ENCODE results near the gene EID3. TPM values are rescaled to one million over a fixed set of nuclear protein-coding genes. Genes with fewer than 3 reads are reported as not detected.

Gene EID3
- total and polyA plus RNA-seq, 9 of the 15 experiments (the other 6 are each of a cell fraction or from before 2014, with no cell fraction given) = 0.07 to 3.5 (median 0.42) TPM

GRCh38 chr12:104263026-104263425 is 40.5 kb upstream of the EID3 start:
- no peak overlapping the region for H3K4me2 ChIP-seq (ENCODE audit: insufficient read depth, low read length)
- no peaks in the 10 kb centered on the region for H3K9me3 ChIP-seq (replicated peaks; ENCODE audit: control insufficient read depth, insufficient read depth, low read depth, low read length)
- in situ Hi-C loops (cut with MboI) = no loop called here
- DNase-seq (ENCODE audit: extremely low read depth in 1 of 4, low spot score in 3 of 4) (no peak), FAIRE-seq (no peak), ATAC-seq (no peak)
- no peak overlapping the region for H3K9ac ChIP-seq (ENCODE audit: insufficient read depth in 1 of 2, low read depth in 2 of 2, low read length in 2 of 2)
- BruUV-seq (replicated peaks) = no TSS peak
- H3K79me2 ChIP-seq (ENCODE audit: control insufficient read depth, insufficient read depth, low read length) = no peaks in the 10 kb centered on the region
- H3K27me3 ChIP-seq (ENCODE audit: control insufficient read depth in 2 of 2, insufficient read depth in 2 of 2, low read length in 2 of 2) = no peaks in the 10 kb centered on the region
- 12% methylated on average over 4 of the region's 4 CpGs for WGBS (ENCODE audit: insufficient coverage, low coverage, missing lambda C conversion rate)
- intact Hi-C loops (cut with micrococcal nuclease) = no loop called here
- no peaks in the 10 kb centered on the region for H3K9me1 ChIP-seq (ENCODE audit: control insufficient read depth, insufficient read depth, low read length)
- no peak overlapping the region for H3K4me3 ChIP-seq
- TF ChIP-seq ETS2 (tag; IDR thresholded peaks at IDR 0.05; ENCODE audit: borderline replicate concordance, poor library complexity, severe bottlenecking) = no peak
- TF ChIP-seq CHD2 (IDR thresholded peaks at IDR 0.05; ENCODE audit: low read depth, low read length) = no peak
- no peak for TF ChIP-seq CGGBP1 (CRISPR knock-in tag; IDR thresholded peaks at IDR 0.05)
- no peak for TF ChIP-seq ARHGAP35 (IDR thresholded peaks at IDR 0.05; ENCODE audit: partially characterized antibody)
- no peak for TF ChIP-seq ZNF79 (CRISPR knock-in tag; IDR thresholded peaks at IDR 0.05; ENCODE audit: low read depth)
- TF ChIP-seq RREB1 (CRISPR knock-in tag; IDR thresholded peaks at IDR 0.05) = no peak
- TF ChIP-seq ZNF586 (CRISPR knock-in tag; conservative IDR thresholded peaks at IDR 0.05) = no peak
- no peak for TF ChIP-seq ZNF57 (CRISPR knock-in tag; IDR thresholded peaks at IDR 0.05)
- TF ChIP-seq, protein P1, sequence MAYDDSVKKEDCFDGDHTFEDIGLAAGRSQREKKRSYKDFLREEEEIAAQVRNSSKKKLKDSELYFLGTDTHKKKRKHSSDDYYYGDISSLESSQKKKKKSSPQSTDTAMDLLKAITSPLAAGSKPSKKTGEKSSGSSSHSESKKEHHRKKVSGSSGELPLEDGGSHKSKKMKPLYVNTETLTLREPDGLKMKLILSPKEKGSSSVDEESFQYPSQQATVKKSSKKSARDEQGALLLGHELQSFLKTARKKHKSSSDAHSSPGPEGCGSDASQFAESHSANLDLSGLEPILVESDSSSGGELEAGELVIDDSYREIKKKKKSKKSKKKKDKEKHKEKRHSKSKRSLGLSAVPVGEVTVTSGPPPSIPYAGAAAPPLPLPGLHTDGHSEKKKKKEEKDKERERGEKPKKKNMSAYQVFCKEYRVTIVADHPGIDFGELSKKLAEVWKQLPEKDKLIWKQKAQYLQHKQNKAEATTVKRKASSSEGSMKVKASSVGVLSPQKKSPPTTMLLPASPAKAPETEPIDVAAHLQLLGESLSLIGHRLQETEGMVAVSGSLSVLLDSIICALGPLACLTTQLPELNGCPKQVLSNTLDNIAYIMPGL (CRISPR knock-in tag; IDR thresholded peaks at IDR 0.05) = no peak
- TF ChIP-seq IRF1 (CRISPR knock-in tag; IDR thresholded peaks at IDR 0.05; ENCODE audit: borderline replicate concordance) = no peak
- POLR2A ChIA-PET = interaction anchor here (1.1 to 1.8 kb wide), 2 partner anchors 8 to 24 kb away, joined by 4 to 5 read pairs; no protein-coding TSS in a partner anchor
- H2AFZ ChIP-seq (ENCODE audit: low read depth, low read length) = no peak overlapping the region; the same call in 1 of the 2 replicates
- H3K4me1 ChIP-seq (replicated peaks in 1 of 2; ENCODE audit: control insufficient read depth in 2 of 2, insufficient read depth in 2 of 2, low read length in 2 of 2) = no peaks in the 10 kb centered on the region
- CTCF ChIA-PET (ENCODE audit: low intra/inter-chr PET ratio) = no interaction called here
- no peaks in the 10 kb centered on the region for H4K20me1 ChIP-seq (replicated peaks; ENCODE audit: control insufficient read depth, insufficient read depth, low read length)
- no peaks in the 10 kb centered on the region for H3K36me3 ChIP-seq (ENCODE audit: control insufficient read depth, insufficient read depth, low read length)
- H3K27ac ChIP-seq (ENCODE audit: extremely low read depth, low read depth, low read length) = no peak overlapping the region
